Ramos (cell line): ENCODE results near the gene XKR8.

Experiments used
- in situ Hi-C: fragments of 300-500 bp; cut with MboI; formaldehyde crosslinking; loops from one replicate; pipeline ENCODE4 v1.14.3; 2022; ENCODE audit warnings: low sequenced_read_pairs; ENCODE audit not compliant: unreplicated experiment

XKR8 gene

DNA sequence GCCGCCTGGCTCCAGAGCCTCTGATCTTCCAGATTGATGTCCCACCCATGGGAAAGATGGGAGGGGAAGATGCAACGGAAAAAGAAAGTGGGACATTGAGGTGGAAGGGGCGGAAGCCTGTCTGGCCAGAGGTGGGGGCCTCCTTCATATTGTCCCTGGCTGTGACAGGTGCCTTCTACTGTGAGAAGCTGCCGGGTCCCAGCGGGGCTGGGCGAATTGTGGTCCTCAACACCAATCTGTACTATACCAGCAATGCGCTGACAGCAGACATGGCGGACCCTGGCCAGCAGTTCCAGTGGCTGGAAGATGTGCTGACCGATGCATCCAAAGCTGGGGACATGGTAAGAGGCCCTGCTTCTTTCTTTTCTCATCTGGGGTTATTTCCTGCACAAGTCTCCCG is 5.6 kb upstream of the XKR8 start:
- in situ Hi-C loops: loop anchor here (10.0 kb wide), 1 partner anchor 279 kb away; the partner anchor contains the start of gene IFI6

DNA sequence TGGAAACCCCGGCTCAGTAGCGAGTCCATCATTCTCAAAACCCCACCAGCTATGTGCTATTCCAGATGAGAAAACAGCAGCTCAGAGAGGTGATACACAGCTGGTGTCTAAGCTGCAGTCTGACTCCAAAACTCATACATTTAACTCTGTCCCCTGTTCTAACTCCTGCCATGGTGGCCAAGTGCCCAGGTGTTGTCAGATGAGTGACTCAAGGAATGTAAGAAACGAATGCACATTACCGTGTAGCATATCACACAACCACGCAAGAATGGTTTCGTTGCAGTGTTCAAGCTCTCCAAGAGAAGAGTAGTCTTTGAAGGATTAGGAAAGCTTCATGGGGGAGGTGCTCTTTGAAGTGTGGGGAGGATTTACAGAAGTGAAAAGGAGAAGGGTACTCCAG is 4.7 kb upstream of the XKR8 start:
- in situ Hi-C loops: loop anchor here (10.0 kb wide), 1 partner anchor 280 kb away; the partner anchor contains the start of gene IFI6

DNA sequence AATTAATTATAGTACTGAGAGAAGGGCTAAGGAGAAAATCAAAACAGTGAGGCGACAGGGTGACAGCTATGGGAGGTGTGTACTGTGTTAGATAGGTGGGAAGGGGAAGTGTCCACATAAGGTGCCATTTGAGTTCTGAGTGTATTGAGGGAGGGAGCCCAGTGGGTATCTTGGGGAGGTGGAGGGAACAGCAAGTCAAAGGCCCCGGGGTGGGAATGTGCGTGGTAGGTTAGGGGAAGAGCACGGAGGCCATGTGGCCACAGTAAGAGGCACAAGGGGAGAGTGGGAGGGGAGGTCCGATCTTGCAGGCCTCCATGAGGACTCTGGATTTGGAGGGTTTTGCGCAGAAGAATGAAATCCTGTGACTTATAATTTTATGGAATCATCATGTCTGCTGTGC is 3.0 kb upstream of the XKR8 start:
- in situ Hi-C loops: loop anchor here (10.0 kb wide), 1 partner anchor 282 kb away; the partner anchor contains the start of gene IFI6

DNA sequence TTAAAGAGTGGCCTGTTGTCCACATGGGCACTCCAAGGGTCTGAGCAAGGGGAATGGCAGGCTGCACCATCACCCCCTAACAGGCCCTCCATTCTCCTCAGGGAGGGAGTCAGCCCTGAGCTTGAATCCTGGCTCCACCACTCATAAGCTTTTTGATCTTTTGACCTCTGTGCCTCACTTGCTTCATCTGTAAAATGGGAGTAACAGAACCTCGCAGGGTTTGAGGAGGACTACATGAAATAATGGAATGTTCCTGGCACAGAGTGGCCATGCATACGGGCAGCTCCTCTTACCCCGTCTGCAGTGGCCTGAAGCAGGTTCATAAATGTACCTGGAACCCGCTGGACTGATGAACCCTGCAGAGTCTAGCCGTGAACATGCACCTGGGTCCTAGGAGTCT is 2.1 kb upstream of the XKR8 start:
- in situ Hi-C loops: loop anchor here (10.0 kb wide), 1 partner anchor 283 kb away; the partner anchor contains the start of gene IFI6

DNA sequence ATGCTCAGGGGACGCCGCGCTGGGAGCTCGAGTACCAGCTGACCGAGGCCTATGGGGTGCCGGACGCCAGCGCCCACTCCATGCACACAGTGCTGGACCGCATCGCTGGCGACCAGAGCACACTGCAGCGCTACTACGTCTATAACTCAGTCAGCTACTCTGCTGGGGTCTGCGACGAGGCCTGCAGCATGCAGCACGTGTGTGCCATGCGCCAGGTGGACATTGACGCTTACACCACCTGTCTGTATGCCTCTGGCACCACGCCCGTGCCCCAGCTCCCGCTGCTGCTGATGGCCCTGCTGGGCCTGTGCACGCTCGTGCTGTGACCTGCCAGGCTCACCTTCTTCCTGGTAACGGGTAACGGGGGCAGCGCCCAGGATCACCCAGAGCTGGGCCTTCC is 1.3 kb upstream of the XKR8 start:
- in situ Hi-C loops: loop anchor here (10.0 kb wide), 1 partner anchor 284 kb away; the partner anchor contains the start of gene IFI6

DNA sequence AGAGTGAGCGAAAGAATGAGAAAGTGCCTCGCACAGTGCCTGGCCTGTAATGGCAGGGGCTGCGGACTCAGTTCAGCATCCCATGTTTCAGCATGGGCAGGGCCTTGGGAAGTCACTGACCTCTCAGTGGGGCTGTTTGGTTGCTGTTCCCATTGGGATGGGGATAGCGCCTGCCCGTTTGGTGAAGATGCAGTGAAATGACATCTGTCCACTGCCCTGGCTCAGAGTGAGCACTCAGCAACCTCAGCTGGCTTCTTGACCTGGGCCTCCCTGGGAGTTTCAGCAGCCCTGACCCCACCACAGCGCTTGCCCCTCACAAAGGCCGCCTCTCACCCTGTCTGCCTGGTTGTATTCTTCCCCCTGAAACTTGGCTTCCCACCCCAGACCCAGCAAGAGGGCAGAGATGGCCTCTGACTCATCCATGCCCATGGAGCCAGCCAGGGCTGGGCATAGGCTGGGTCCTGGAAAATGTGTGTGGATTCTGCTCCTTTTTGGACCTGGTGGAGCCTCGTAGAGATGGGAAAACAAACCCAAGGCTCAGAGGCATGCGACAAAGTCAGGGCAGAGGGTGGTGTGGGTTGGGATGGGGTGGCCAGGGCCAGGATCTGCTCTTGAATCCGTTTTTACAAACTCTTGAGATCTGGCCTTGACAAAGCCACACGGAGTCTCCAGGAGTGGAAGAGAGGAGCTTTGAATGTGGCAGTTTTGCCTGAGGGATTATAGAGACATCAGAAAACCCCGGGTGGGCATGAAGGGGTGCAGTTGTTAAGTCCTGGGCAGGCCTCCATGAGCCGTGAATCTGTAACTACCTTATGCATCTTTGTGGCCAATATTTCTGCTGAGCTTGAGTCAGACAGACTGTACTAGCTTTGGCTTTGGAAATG is 1.2 kb downstream of the XKR8 start:
- in situ Hi-C loops: no loop called here

DNA sequence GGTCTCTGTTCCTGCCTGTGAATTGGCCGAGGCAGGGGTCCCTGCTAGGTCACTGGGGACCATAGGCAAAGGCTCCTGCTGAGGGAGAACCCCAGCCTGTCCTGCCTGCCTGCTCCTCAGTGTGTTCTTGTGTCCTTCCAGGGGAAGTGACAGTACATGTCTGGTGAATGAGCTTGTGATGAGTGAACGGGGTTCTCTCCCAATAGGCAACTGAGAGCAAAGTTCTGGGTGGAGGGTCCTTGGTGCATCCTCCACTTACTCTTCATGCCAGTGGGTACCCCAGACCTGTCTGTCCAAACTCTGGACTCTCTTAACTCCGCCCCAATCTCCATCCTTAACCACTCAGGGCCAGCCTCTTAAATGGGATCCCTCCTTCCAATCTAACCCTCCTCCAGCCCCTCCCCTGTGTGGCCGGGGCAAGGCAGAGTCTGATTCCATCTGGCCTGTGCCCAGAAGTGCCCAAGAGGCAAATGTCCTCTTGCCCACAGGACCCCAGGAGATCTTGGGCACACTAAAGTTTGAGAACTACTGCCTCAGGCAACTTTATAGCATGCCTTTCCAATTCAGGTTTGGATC is 2.0 kb downstream of the XKR8 start:
- in situ Hi-C loops: no loop called here

DNA sequence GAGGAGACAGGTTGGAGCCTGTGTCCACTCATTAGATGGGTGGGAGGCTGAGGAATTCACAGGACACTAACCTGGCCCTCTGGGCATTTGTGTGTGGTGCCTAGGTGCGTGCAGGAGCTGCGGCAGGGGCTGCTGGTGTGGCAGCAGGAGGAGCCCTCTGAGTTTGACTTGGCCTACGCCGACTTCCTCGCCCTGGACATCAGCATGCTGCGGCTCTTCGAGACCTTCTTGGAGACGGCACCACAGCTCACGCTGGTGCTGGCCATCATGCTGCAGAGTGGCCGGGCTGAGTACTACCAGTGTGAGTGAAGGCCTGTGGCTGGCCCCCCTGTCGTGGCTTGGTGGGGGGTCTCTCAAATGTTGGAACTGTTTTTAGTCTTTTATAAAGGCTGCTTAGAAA is 3.6 kb downstream of the XKR8 start:
- in situ Hi-C loops: no loop called here

DNA sequence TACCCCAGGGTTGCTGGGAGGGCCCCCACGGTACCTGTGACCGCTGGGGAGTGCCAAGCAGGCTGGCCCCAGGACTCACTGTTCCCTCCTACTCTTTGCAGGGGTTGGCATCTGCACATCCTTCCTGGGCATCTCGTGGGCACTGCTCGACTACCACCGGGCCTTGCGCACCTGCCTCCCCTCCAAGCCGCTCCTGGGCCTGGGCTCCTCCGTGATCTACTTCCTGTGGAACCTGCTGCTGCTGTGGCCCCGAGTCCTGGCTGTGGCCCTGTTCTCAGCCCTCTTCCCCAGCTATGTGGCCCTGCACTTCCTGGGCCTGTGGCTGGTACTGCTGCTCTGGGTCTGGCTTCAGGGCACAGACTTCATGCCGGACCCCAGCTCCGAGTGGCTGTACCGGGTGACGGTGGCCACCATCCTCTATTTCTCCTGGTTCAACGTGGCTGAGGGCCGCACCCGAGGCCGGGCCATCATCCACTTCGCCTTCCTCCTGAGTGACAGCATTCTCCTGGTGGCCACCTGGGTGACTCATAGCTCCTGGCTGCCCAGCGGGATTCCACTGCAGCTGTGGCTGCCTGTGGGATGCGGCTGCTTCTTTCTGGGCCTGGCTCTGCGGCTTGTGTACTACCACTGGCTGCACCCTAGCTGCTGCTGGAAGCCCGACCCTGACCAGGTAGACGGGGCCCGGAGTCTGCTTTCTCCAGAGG is 6.8 kb downstream of the XKR8 start:
- in situ Hi-C loops: loop anchor here (5.0 kb wide), 1 partner anchor 104 kb away; no protein-coding TSS in a partner anchor

DNA sequence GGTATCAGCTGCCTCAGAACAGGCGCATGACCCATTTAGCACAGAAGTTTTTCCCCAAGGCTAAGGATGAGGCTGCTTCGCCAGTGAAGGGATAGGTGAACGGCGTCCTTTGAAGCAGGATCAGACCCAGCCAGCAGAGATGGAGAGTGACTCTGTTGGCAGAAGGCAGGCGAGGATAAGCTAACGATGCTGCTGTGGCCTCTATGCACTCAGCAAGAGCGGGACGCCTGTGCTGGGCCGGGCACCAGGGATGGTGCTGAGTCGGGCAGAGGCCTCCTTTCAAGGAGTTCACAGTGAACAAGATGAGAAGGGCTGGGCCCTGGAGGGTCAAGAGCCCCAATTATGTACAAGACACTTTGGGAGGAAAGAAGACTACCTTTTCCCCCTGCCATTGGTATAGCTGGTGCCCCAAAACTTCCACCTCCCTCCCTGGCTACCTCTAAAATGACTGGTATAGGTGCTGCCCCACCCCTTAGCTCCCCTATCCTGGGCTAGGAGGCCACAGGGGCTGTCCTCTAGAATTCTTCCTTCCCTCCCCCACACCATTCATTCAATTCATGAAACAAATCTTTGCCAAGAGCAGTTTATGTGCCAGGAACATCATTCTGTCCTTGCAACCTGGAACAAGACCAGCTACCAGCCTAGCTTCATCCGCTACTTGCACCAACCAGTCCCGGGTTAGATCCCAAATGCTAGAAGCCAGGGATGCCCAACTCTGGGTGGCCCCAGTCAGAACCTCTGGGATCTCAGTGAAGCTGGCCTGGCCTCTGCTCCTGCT is 7.5 kb downstream of the XKR8 start:
- in situ Hi-C loops: loop anchor here (5.0 kb wide), 1 partner anchor 105 kb away; no protein-coding TSS in a partner anchor

DNA sequence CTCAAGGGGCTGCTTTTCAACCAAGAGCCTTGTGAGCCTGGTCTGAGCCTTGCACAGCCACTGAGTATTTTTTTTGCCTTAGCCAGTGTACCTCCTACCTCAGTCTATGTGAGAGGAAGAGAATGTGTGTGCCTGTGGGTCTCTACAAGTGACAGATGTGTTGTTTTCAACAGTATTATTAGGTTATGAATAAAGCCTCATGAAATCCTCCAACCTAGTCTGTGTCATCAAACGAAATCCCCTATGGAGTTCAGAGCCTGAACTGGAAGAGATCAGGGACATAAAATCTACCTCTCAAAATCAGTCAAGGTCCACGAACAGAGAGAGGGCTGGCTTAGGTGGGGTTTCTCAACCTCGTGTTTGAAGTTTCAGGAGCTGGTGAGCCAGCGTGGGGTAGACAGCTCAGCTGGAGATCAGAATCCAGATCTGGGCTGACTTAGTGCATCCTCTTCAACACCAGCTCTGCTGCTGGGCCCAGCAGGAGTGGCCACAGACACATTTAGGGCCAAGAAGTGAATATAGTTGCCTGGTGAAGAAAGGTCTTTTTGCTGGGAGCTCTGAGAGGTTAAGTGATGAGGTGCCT is 8.2 kb downstream of the XKR8 start:
- in situ Hi-C loops: loop anchor here (5.0 kb wide), 1 partner anchor 106 kb away; no protein-coding TSS in a partner anchor

DNA sequence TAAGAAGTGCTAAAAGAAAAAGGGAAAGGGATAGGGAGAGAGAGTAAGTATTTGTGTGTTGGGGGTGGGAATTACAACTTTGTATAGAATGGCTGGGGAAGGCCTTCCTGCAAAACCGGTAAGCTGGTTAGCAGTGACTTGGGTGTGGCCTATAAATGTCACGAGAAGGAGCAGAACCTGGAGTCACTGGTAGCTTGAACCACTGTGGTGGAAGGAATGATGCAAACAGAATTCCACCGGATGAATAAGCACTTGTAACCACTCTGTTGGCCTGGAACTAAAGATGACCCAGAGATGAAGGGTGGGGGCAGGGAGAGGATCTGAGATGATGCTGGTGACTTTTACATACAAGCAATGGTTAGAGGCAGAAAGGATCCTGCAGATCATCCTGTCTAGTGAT is 8.9 kb downstream of the XKR8 start:
- in situ Hi-C loops: loop anchor here (5.0 kb wide), 1 partner anchor 106 kb away; no protein-coding TSS in a partner anchor

DNA sequence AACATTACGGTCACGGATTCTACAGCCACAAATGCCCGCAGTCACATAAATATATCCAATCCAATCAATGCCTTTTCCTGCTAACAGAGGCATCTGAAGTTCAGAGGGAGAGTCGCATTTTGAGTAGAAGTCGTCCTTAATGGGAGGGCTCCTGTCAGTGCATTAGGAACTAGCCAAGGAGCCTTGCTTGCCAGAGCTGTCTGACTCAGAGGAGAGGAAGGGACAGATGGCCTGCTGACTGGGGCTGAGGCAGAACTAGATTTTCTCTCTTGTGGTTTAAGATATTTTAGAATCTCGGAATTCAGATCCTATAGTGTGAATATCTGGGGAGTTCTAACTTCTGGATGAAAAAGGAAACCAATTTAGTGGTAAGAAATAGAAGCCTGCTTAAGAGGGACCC is 10.6 kb downstream of the XKR8 start:
- in situ Hi-C loops: no loop called here

DNA sequence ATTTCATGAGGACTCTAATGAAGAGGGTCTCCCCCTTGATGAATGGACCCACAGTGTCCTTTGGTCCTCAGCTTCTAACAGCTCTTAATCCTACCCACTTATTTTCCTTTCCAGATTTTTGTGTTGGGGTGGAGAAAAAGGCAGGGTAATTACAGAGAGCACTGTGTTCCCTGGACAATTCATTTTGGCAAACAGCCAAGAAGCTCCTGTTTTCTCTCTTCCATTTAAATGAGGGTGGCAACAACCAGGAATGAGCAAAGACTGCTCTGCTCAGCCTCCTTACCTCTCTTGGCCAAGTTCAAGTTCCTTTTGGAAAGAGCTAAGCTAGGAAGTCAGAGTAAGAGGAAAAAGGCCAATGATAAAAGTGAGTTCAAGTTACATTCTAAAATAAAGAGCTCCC is 11.9 kb downstream of the XKR8 start:
- in situ Hi-C loops: no loop called here

DNA sequence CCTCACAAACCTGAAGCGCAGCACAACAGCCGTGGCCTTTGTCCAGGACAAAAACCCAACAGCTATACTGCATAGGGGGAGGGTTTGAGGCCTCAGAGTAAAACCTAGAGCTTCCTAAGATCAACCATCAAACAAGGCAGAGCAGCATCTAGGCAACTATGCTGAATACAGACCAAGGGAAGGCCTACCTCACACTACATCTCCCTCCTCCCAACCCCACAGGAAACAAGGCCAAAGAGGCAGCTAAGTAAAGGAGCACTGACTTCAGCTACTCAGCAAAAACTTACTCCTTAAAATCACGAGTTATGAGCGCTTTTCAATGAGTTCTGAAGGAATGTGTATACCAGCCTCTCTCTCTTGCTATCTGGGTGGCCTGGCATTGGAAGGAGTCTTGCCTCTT is 12.4 kb downstream of the XKR8 start:
- in situ Hi-C loops: no loop called here

DNA sequence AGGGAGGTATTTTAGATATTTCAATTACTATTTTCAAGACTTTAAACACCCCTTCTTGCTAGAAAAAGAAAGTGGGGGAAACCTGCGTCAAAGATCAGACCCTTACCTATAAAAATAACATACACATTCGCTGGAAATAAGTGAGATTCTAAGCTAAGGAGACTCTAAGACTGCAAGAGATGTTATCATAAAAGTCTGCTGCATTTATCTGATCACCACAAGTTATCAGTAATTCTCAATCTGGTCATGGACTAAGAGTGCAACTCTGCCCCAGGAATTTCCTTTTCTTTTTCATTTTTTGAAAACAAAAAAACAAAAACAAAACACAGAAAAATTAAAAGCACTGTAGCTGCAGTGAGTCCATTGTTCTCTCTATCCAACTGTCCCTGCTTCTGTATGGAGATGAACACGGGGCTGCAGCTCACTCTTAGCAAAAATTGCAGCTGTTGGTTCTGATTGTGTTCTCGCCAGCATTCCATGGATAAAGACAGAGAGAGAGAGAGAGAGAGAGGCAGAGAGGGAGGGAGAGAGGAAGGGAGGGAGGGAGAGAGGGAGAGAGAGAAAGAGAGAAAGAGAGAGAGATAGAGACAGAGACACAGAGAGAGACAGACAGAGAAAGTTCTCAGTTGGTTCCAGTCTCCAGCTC is 14.1 kb downstream of the XKR8 start:
- in situ Hi-C loops: no loop called here

DNA sequence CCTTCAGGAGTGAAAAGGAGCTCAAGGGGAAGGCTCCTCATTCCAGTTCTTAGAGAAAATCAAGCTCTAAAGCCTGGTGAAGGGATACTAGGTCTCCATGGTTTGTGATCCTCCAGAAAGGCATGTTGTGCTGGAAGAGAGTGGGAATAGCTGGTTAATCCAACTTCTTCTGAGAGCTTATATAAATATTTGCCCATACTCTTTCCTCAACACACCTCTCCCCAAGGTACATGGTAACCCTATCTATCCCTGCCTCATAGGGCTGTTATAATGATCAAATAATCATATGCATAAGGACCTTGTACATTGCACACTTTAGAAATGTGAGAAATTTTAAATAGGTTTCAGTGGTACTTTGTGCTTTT is 14.6 kb downstream of the XKR8 start:
- in situ Hi-C loops: no loop called here

DNA sequence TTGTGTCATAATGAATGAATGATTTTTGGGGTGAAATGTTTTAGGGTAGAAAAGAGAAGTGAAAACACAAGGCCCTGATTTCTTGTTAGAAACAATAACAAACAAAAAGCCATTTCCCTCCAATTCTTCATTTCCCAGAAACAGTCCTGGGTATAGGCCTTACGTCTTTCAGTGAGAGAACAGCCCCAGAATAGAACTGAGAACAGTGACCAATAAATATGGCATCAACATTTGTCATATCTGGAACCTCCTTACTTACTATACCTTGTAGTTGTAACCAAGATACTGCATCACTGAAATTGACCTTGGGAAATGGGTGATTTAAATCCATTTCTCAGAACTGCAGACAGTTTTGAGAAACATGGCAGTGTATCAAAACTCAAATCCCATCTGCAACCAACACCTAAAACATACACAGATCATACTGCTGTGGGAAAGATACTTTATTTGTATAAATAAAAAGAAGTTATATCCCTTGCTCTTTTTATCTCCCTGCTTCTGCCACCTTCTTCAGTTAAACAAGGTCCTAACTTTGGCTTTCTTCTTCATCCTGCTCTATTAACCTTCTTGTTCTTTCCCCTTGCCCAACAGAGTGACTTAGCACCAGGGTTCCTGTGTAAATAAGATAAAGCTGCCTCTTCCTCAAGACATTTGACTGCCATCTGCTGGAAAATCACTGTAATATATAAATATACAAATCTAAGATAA is 19.5 kb downstream of the XKR8 start:
- in situ Hi-C loops: no loop called here

DNA sequence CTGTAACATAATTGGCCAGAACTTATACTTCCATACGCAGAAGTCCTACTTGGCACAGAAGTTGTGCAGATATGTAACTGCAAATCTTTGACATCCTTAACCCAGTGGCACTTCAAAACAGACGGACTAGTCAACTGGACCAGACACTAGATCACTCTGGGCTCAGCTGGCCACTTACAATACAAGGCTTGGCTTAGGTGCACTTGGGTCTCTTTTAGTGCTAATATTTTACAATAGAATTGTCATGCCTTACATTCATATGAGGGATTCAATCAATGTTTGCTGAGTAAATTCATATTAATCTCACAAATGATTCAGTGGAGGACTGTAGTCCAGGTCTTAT is 20.1 kb downstream of the XKR8 start:
- in situ Hi-C loops: no loop called here
